Gastrocnemius medialis (tissue), 4 donors: ENCODE data around the gene ACOXL.

Source experiments
- CTCF ChIP-seq, 5 experiments: fragments of 450-650 bp in 3 of 5; fragments of 200-600 bp in 2 of 5; sonication (generic) in 2 of 5; IDR thresholded peaks in 4 of 5; conservative IDR thresholded peaks in 1 of 5; 1 replicate in 4 of 5; 2 replicates in 1 of 5; pipeline ENCODE4 v1.5.1; 2016 to 2019; ENCODE audit warnings: antibody characterized with exemption in 5 of 5, mild to moderate bottlenecking in 3 of 5, moderate library complexity in 3 of 5
- POLR2A ChIP-seq, 2 donors: fragments of 450-650 bp; IDR thresholded peaks; one replicate each; pipeline ENCODE4 v1.6.1; 2017; ENCODE audit warnings: antibody characterized with exemption in 2 of 2, mild to moderate bottlenecking in 2 of 2, moderate library complexity in 2 of 2

GRCh38 chr2:110948027-110948674 lies 215.8 kb downstream of the ACOXL start:
- no peak for TF ChIP-seq CTCF (IDR thresholded peaks at IDR 0.05 in 4 of 5, conservative IDR thresholded peaks at IDR 0.05 in 1 of 5)
- TF ChIP-seq POLR2A (IDR thresholded peaks at IDR 0.05), result no peak
